DND-41 (cell line): ENCODE results near the gene ANXA1.

Experiments used
- ATAC-seq: fragments of 200-7000 bp; cut with Tn5 transposase; 3 replicates; pipeline ENCODE4 v1.9.1; 2021; ENCODE audit warnings: low read depth; ENCODE audit not compliant: insufficient read depth
- DNase-seq: peaks from one replicate; pipeline ENCODE4 v3.0.0-alpha.2; 2020
- H2AFZ ChIP-seq: 2 replicates; pipeline ENCODE4 v1.6.0; 2012; ENCODE audit warnings: low read depth, low read length
- H3K27ac ChIP-seq: 2 replicates; pipeline ENCODE4 v1.5.1; 2012; ENCODE audit warnings: low read length, inconsistent platforms
- H3K27me3 ChIP-seq: fragments of 200-600 bp; sonication (generic); 2 replicates; pipeline ENCODE4 v1.6.0; 2012; ENCODE audit warnings: low read length, mild to moderate bottlenecking, inconsistent platforms; ENCODE audit not compliant: insufficient read depth, poor library complexity
- H3K36me3 ChIP-seq: 2 replicates; pipeline ENCODE4 v1.5.1; 2012; ENCODE audit warnings: low read length, inconsistent platforms; ENCODE audit not compliant: insufficient read depth
- H3K4me1 ChIP-seq: 2 replicates; pipeline ENCODE4 v1.5.1; 2012; ENCODE audit warnings: mild to moderate bottlenecking, low read length; ENCODE audit not compliant: insufficient read depth
- H3K4me2 ChIP-seq: 2 replicates; pipeline ENCODE4 v1.6.0; 2012; ENCODE audit warnings: mild to moderate bottlenecking, moderate library complexity, low read length, inconsistent platforms; ENCODE audit not compliant: insufficient read depth
- H3K4me3 ChIP-seq, 2 experiments: fragments of 200-600 bp in 1 of 2; shearing (Covaris generic) in 1 of 2; 2 replicates each; pipeline ENCODE4 v1.5.1; 2012 to 2016; ENCODE audit warnings: inconsistent platforms in 2 of 2, low read length in 2 of 2, mild to moderate bottlenecking in 2 of 2, low read depth in 1 of 2, moderate library complexity in 1 of 2
- H3K79me2 ChIP-seq: 2 replicates; pipeline ENCODE4 v1.6.0; 2012; ENCODE audit warnings: low read length, inconsistent platforms; ENCODE audit not compliant: insufficient read depth
- H3K9ac ChIP-seq: 2 replicates; pipeline ENCODE4 v1.6.0; 2012; ENCODE audit warnings: low read depth, mild to moderate bottlenecking, inconsistent platforms, low read length, moderate library complexity
- H3K9me3 ChIP-seq: 2 replicates; pipeline ENCODE4 v1.5.1; 2012; ENCODE audit warnings: low read length, moderate library complexity, mild to moderate bottlenecking, inconsistent platforms; ENCODE audit not compliant: insufficient read depth, severe bottlenecking
- H4K20me1 ChIP-seq: 2 replicates; pipeline ENCODE4 v1.6.0; 2012; ENCODE audit warnings: low read length; ENCODE audit not compliant: insufficient read depth
- EZH2 ChIP-seq: IDR thresholded peaks from 3 replicates; pipeline ENCODE4 v1.6.1; 2012; ENCODE audit warnings: borderline replicate concordance, low read depth, mild to moderate bottlenecking, moderate library complexity, low read length, inconsistent platforms; ENCODE audit not compliant: severe bottlenecking
- TF ChIP-seq, protein P1 (sequence below): IDR thresholded peaks from 2 replicates; pipeline ENCODE4 v1.5.1; 2012; ENCODE audit warnings: borderline replicate concordance, low read length, moderate library complexity, mild to moderate bottlenecking; ENCODE audit not compliant: poor library complexity, severe bottlenecking; ENCODE audit errors: extremely low read depth

ANXA1 gene

DNA sequence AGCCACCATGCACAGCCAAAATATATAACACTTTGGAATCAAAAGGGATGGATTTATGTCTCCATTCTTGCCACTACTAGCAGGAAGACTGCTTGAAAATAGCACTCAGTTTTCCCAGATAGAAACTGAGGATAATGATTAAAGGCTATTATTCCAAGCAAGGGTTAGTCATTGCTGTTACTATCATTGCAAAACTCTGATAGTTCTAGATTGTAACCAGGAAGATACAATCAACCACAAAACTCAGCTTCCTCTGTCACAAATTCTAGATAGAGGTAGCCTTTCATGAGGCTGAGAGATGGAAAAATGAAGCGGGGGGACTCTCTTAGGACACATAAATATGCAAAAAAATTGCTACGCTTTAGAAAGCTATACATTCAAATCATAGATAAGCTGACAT lies 3.1 kb downstream of the ANXA1 start:
- Histone ChIP-seq H3K4me3 (peak overlapping the region; percentile 77 to 80; a peak in 3 of 4 replicates), H3K27ac (peak overlapping the region; percentile 81)

DNA sequence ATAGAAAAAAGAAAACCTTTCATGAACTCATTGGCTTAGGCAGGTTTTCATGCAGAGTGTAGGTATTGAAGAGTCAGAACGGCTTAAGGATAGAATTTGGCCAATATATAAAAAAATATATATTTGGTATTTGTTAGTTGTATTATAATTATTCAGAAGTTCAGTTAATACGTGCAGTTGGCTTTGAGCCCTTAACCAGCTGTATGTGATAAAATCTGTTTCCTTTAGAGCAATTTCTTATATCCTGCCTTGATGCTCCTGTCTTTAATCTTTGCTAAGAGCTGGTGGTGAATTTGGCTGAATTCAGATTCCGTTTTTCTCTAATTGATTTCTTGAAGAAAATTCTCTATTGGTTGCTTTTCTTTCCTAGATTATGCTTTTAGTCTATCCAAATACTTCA lies 3.7 kb downstream of the ANXA1 start:
- TF ChIP-seq, protein P1, sequence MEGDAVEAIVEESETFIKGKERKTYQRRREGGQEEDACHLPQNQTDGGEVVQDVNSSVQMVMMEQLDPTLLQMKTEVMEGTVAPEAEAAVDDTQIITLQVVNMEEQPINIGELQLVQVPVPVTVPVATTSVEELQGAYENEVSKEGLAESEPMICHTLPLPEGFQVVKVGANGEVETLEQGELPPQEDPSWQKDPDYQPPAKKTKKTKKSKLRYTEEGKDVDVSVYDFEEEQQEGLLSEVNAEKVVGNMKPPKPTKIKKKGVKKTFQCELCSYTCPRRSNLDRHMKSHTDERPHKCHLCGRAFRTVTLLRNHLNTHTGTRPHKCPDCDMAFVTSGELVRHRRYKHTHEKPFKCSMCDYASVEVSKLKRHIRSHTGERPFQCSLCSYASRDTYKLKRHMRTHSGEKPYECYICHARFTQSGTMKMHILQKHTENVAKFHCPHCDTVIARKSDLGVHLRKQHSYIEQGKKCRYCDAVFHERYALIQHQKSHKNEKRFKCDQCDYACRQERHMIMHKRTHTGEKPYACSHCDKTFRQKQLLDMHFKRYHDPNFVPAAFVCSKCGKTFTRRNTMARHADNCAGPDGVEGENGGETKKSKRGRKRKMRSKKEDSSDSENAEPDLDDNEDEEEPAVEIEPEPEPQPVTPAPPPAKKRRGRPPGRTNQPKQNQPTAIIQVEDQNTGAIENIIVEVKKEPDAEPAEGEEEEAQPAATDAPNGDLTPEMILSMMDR: no peak
- TF ChIP-seq EZH2: no peak
- Histone ChIP-seq H3K27ac (peak overlapping the region; percentile 81), H2AFZ (no peak overlapping the region), H3K9me3 (no peaks in the 10 kb centered on the region), H3K4me3 (peak overlapping the region; percentile 4 to 77; a peak in 3 of 4 replicates), H3K79me2 (peaks cover 92% of the 10 kb centered on the region), H3K4me1 (peaks cover 72% of the 10 kb centered on the region), H4K20me1 (no peaks in the 10 kb centered on the region), H3K36me3 (peaks cover 37% of the 10 kb centered on the region), H3K4me2 (peak overlapping the region; percentile 78), H3K27me3 (no peaks in the 10 kb centered on the region), H3K9ac (peak overlapping the region; percentile 69)
- DNase-seq (no peak), ATAC-seq (peak; percentile 57)

More for the DNA sequence above, 3.1 kb downstream of the ANXA1 start:
- no peaks in the 10 kb centered on the region for H4K20me1 ChIP-seq
- H3K4me1 ChIP-seq: peaks cover 78% of the 10 kb centered on the region
- no peak for TF ChIP-seq EZH2
- DNase-seq (no peak), ATAC-seq (peak; percentile 68)
- H3K9ac ChIP-seq: peak overlapping the region; percentile 69
- H2AFZ ChIP-seq: no peak overlapping the region
- no peaks in the 10 kb centered on the region for H3K9me3 ChIP-seq
- peaks cover 31% of the 10 kb centered on the region for H3K36me3 ChIP-seq
- H3K27me3 ChIP-seq: no peaks in the 10 kb centered on the region
- H3K4me2 ChIP-seq: peak overlapping the region; percentile 78
- H3K79me2 ChIP-seq: peaks cover 87% of the 10 kb centered on the region

DNA sequence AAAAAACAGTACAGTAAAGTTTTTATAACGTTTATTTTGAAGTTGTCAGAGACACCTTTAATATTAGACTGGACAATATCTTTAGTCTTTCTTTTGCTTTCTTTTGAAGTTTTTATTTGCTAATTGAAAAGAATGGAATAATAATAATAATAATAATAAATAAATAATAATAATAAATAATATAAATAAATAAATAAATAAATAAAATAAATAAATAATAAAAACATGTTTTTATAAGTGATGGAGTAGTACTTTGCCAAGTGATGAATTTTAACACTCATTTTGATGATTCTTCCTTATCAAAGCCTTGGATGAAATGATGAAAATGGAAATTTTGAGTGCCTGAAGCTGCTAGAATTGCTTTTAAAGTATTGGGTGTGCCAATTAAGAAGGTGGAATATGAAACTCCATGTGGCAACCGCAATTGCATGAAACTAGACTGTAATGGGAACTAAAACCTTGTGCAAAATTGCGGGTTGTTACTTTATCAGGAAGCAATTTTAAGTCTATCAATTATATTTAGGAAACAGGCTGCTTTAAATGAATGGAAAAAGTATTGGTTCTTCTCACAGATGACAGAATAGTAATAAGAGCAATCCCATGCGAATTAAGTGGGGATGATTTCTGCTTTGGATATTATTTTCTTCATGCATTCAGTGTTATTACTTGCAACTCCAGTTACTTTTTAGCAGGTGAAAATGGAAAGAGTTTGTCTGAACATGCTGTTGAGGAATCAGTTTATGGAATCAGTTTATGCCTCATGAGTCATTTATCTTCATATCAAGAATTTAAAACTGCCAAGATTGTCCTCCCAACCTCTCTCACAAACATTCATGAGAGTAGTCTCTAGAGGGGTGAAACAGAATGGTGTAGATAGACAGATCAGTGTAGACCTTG lies 4.6 kb downstream of the ANXA1 start:
- H2AFZ ChIP-seq: no peak overlapping the region
- H3K27ac ChIP-seq: peak overlapping the region; percentile 81
- H3K36me3 ChIP-seq: peaks cover 46% of the 10 kb centered on the region
- no peaks in the 10 kb centered on the region for H4K20me1 ChIP-seq
- no peak for ATAC-seq
- peak overlapping the region in 1 of 2 experiments; percentile 77; a peak in 3 of 4 replicates for H3K4me3 ChIP-seq
- DNase-seq: no peak
- no peaks in the 10 kb centered on the region for H3K9me3 ChIP-seq
- peaks cover 63% of the 10 kb centered on the region for H3K4me1 ChIP-seq
- H3K9ac ChIP-seq: peak overlapping the region; percentile 69
- TF ChIP-seq, protein P1: no peak
- no peak for TF ChIP-seq EZH2
- H3K79me2 ChIP-seq: peaks cover 86% of the 10 kb centered on the region
- H3K4me2 ChIP-seq: peak overlapping the region; percentile 78
- no peaks in the 10 kb centered on the region for H3K27me3 ChIP-seq

DNA sequence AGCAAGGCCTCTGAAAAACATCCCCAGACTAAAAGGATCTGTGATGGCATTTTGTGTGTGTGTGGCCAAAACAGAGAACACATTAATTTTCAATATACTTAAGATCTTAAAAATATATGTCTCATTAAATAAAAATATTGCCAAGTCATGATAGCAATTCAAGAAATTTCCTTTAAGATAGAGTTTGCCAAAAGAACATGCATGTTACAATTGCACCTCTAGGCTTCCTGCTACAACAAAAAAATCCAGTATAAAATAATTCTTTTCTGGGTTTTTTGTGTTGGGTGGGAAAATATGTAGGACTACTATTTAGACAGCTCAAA lies 5.2 kb downstream of the ANXA1 start:
- H2AFZ ChIP-seq: no peak overlapping the region
- ATAC-seq (no peak), DNase-seq (no peak)
- H3K4me3 ChIP-seq: peak overlapping the region in 1 of 2 experiments; percentile 49; a peak in 2 of 4 replicates
- TF ChIP-seq, protein P1: no peak
- TF ChIP-seq EZH2: no peak
- H3K27ac ChIP-seq: peak overlapping the region; percentile 73
- no peaks in the 10 kb centered on the region for H3K27me3 ChIP-seq
- H3K4me2 ChIP-seq: peak overlapping the region; percentile 78; the same call in 1 of the 2 replicates
- H3K4me1 ChIP-seq: peaks cover 57% of the 10 kb centered on the region
- no peaks in the 10 kb centered on the region for H3K9me3 ChIP-seq
- peak overlapping the region; percentile 14; the same call in 1 of the 2 replicates for H3K9ac ChIP-seq
- H3K36me3 ChIP-seq: peaks cover 52% of the 10 kb centered on the region
- no peaks in the 10 kb centered on the region for H4K20me1 ChIP-seq
- peaks cover 80% of the 10 kb centered on the region for H3K79me2 ChIP-seq
